GM18861 (cell line): ENCODE results near the gene WSB2.
"Not testable (repeated sequence)": the region's sequence is repeated elsewhere in the genome, so short reads cannot be mapped to it uniquely, and the experiment has no call there.

ENCODE experiments used
- ATAC-seq: cut with Tn5 transposase; IDR thresholded peaks from one replicate; pipeline ENCODE4 v1.9.1; 2021; ENCODE audit not compliant: unreplicated experiment

WSB2 gene

DNA sequence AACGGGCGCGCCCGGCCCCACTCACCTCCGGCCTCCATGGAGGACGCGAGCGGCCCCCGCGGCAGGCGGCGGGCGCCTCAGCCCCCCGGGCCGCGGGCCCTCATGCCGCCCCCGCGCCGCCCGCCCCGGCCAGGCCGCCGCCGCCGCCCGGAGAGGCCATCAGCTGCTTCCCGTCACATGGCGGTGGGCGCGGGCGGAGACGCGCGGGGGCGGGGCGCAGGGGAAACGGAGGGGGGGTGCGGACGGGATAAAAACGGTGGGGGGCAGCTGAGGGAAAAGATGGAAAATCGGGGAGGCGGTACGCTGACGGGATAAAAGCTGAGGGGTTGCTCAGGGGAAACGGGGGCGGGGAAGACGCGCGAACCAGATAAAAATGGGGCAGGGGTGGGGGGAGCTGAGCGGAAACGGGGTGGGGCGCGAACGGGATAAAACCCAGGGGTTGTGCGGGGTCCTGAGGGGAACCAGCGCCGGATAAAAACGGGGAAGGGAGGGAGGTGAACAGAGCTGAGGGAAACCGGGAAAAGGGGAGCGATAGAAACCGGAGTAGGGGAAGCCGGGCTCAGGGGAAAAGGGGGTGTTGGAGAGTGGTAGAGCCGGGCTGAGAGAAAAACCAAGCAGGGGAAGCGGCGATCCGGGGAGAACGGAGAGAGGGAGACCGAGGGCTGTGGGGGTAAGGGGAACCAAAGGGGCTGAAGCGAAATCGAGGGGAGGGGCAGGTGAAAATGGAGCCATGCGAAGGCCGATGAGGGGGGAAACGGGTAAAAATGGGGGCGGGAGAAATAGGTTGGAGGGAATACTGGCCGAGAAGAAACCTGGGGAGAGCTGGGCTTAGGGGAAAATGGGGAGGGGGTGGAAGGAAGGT is at the start of gene WSB2:
TSS of gene WSB2 (minus strand) at position 169 of the 862 bp plus-strand sequence. CDS start at position 38, 131 bp downstream.
- peak; percentile 22 for ATAC-seq

DNA sequence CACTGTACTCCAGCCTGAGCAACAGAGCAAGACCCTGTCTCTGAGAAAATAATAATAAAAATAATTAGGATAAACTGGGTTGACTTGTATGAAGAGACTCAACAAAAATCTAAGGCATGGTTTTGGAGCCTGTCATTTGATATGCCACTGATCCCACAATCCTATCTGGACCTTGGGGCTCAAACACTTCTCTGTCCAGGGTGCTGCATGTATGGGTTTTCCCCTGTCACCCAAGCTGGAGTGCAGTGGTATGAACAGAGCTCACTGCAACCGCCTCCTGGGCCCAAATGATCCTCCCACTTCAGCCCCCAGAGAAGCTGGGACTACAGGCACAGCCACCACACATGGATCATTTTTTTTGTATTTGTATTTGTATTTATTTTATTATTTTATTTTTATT is 48.1 kb upstream of the WSB2 start:
- ATAC-seq = no peak

DNA sequence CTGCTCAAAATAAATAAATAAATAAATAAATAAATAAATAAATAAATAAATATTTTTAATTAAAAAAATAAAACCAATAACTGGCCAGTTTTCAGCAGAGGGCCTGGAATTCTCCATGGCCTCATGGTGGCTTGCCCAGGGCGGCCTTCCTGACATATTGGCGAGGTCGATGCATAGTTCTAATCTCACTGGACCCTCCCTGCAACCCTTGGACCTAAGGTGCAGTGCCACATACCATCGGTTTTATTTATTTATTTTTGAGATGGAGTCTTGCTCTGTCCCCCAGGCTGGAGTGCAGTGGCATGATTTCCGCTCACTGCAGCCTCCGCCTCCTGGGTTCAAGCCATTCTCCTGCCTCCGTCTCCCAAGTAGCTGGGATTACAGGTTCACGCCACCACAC is 46.7 kb upstream of the WSB2 start:
- no peak for ATAC-seq

DNA sequence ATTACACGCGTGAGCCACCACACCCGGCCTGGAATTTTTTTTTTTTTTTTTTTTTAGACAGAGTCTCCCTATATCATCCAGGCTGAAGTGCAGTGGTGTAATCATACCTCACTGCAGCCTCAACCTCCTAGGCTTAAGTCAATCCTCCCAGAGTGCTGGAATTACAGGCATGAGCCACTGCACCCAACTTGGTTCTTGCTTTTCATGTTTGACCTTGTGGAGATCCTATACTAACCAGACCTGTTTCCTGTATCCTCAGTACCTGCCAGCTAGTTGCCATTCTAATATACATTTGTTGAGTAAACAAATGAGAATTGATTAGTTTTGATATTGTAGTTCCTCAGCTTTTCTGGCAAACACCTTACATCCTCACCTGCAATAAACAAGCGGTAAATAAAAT is 46.0 kb upstream of the WSB2 start:
- no peak for ATAC-seq

DNA sequence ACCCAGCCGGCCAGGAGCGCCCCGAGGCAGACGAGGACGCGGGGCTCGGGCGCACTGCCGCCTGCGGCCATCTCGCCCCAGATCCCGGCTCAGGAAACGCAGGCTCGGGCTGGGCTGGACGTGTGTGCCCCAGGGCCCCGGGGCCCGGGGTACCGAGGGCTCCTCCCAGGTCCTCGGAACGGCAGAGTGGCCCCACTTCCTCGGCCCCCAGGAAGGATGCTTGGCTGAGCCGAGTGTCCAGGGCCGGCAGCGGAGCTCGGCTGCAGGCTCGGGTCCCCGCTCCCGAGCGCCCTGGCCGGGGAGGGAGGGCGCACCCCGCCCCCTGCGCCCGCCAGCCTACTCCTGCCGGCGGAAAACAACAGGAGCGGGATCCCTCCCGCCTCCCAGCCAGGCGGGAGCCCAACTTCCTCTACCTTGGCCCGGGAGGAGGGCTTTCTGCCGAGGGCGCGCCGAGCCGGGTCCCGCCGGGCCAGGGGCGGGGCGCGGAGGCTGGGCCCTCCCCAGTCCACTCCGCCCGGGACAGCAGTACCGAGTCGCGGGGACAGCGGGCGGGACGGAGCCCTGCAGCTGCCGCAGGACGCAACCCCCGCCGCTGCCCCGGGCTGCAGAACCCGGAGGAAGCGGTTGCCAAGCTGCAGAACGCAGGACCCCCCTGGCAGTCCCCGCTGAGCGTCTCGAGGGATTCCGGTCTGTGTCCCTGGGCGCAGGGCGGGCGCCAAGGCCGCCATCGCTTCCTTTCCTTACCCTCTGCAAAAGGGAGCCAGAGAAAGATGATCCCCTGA is 42.8 kb upstream of the WSB2 start, which contains the start of gene VSIG10:
TSS of gene VSIG10 (minus strand) at position 411 of the 782 bp plus-strand sequence. CDS start at position 71, 340 bp downstream.
- no peak for ATAC-seq

DNA sequence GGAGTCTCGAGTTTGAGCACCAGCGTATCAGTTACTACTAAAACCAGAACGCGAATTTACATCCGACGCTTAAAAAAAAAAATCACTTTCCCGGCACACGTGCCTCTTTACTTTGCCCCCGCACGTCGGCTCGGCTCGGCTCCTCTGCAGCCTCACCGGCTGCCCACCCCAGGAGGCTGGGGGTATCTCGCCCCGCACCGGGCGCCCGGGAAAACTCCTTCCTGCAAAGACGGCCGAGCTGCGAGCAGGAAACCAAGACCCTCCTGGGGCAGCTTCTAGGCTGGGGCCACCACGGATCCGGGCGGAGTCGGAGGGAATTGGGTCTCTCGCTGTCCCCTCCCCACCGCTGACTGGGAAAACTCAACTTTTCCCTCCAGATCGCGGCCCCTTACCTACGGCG is 42.2 kb upstream of the WSB2 start:
- no peak for ATAC-seq

DNA sequence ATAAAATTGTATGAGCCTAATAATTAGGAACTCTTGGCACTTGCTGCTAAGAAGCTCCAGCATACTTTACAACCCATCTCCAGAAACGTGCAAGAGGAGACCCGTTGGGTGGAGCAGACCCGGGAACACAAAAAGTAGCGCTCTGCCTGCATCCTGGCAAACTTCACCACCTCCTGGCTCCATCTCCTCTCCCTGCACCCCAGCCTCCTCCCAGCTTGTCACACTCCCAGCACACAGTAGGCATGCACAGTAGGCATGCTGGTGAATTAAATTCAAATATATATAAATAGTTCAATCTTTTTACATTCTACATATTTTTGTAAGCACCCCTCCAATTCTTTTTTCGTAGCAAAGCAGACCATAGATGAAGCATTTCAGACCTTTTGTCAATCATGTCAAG is 41.6 kb upstream of the WSB2 start:
- ATAC-seq = no peak

DNA sequence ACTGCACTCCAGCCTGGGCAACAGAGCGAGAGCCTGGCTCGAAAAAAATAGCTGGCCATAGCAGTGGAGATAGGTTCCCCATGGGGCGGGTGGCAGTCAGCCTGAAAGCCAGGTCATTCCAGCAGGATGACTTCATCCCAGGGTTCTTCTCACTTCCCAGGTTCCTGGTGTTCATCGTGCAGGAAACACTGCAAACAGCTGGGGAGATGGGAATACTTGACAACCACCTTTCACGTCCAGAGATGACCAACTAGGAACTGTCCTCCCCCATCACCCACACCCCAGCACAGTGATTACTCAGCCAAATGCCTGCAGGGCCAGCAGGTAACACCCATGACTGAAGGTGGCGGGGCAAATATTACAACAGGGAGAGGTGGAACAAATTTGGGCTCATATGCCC is 41.1 kb upstream of the WSB2 start:
- no peak for ATAC-seq

DNA sequence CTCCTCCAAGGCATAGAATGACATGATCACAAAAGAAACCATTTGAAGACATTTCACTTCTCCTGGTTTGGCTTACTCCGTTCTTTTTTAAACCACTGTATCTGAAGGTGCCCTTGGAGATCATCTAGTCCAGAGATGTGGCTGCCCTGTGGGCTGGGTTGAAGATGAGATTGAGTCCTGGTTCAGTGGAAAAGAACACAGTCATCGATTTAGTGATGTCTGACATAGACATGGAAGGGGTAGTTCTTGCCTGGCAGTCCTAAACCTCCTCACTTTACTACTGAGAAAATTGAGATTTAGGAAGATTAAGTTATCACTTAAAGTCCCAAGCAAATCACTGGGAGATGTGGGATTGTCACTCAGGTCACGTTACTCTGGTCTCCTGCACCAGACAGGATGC is 40.1 kb upstream of the WSB2 start:
- ATAC-seq = no peak

DNA sequence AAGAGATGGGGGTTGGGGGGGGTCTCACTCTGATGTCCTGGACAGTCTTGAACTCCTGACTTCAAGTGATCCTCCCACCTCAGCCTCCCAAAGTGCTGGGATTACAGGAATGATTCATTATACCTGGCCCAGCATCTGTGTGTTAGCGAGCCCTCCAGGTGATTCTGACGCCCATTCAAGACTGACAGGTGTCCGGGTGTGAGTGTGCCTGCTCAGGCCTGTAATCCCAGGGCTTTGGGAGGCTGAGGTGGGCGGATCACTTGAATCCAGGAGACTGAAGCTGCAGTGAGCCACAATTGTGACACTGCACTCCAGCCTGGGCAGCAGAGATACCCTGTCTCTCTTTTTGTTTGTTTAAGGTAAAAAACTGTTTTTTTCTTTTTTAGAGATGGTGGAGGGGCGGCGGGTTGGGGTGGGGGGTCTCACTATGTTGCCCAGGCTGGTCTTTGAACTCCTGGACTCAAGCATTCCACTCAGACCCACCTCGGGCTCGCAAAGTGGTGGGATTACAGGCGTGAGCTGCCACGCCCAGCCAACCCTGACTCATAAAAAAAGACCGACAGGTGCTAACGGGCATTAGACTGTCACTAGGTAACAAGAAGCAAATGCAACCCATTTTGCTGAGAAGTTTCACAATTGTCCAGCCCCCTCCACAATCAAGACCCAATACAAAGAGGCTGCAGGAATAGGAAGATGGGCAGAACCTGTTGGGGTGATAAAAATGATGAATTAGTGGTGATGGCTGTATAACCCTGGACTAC is 38.1 kb upstream of the WSB2 start:
- no peak for ATAC-seq

DNA sequence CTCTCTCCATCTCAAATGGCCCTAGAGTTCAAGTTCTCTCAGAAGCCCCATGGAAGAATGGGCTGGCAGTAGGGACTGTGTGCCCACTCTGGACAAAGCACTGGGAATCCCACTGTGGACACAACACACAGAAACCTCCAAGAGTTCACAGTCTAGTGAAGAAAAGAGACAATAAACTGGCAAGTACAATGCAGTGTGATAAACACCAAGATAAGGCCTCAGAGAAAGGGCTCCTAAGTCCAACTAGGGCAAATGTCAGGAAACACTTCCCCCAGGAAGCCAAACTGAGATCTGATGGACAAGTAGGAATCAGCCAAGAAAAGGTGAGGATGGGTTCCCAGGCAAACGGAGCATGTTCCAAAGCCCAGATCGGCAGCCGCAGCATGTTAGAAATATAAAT is 37.4 kb upstream of the WSB2 start:
- ATAC-seq = no peak

DNA sequence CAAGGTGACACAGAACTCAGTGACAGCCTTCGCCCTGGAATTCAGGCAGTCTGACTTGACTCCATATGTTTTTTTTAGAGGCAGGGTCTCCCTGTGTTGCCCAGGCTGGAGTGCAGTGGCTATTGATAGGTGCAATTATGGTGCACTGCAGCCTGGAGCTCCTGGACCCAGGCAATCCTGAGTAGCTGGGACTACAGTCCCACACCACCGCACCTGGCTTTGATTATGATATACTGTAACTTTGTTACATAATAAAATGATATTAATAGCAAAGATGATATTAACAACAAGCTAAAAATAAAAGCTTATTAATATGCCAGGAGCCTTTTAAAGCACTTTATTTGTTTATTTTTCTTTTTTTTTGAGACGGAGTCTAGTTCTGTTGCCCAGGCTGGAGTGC is 33.1 kb upstream of the WSB2 start:
- no peak for ATAC-seq

DNA sequence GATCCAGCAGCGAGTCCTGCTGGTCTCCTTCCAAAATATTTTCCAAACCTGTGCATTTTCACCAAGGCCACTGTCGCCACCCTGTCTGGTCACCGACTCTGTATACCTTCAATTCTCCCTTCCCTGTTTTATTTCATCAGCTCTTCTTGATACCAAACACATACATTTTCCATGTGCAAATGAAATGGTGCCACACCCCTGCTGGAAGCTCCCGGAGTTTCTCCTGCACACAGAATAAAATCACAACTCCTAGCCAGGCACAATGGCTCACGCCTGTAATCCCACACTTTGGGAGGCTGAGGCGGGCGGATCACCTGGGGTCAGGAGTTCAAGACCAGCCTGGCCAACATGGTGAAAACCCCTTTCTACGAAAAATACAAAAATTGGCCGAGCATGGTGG is 28.8 kb upstream of the WSB2 start:
- no peak for ATAC-seq

DNA sequence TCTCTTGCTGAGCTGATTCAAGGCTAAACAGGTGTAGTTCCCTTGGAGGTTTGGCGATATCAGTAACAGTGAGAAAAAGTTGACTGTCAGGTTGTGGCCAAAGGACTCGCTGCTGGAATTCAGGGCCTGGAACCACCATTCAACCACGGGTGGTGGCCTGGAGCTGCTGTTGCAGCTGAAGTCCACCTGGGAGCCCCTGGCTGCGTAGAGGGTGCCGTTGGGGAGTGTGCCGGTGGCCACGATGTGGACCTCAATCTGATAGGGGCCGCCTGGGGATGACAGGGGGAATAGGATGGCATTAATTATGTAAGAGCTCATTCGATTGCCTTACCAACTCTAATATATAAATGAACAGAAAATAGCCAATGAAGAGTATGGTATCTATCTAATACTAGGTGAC is 21.2 kb upstream of the WSB2 start:
- no peak for ATAC-seq

DNA sequence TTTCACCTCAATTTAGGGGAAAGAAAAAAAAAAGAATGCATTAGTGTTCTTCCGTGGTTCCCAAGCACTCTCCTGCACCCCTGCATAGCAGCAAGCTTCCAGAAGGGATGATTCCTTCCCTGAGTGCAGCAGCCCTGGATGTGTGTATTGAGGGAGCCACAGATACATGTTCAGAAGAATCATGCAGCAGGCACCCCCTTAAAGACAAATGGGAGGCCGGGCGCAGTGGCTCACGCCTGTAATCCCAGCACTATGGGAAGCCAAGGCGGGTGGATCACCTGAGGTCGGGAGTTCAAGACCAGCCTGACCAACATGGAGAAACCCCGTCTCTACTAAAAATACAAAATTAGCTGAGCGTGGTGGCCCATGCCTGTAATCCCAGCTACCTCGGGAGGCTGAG is 20.5 kb upstream of the WSB2 start:
- not testable (repeated sequence) for ATAC-seq

DNA sequence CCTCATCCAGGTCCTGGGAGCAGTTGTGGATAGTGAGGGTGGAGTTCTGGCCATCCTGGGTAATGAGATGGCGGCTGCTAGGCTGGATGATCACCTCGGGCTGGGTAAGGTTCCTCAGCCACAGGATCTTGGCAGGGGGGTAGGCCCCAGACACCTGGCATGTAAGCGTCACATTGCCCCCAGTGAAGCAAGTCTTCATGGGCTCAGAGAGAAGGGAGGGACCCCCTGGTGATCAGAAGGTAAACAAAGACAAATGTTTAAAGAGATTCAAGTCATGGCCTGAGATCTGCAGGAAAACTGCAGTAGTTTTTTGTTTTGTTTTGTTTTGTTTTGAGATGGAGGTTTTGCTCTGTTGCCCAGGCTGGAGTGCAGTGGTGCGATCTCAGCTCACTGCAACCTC is 12.8 kb upstream of the WSB2 start:
- ATAC-seq = no peak

DNA sequence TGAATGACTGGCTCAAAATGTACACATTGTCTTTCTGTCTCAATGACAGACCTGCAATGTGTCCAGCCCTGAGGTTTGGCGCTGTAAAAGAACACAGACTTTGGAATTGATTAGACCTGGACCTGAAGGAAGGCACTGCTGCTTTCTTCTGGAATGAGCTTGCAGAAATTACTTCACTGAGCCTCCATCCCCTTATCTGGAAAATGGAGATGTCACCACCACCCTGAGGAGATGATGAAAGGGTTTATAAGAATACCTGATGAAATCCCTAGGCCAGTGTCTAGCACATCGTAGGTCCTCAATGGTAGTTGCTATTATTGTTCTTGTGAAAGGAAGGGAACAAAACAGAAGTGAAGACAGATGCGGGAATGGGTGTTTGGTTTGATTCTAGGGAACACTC is 9.7 kb upstream of the WSB2 start:
- no peak for ATAC-seq

DNA sequence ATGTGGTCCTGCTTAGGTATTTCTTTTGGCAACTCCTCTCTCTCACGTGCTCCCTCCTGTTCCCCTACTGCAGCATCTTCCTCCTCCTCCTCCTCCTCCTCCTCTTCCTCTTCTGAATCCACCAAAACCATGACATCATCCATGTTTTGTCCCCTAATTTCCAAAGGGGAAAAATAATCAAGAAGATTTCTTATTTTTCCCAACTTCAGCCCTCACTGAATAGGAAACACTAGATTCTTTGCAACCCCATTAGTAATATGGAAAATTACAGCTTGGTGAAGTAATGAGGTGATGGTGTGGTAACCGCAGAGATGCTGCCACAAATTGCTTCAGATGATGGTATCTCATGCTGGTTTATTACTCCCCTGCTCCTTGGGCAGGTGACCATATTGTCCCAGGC is 7.5 kb upstream of the WSB2 start:
- no peak for ATAC-seq

DNA sequence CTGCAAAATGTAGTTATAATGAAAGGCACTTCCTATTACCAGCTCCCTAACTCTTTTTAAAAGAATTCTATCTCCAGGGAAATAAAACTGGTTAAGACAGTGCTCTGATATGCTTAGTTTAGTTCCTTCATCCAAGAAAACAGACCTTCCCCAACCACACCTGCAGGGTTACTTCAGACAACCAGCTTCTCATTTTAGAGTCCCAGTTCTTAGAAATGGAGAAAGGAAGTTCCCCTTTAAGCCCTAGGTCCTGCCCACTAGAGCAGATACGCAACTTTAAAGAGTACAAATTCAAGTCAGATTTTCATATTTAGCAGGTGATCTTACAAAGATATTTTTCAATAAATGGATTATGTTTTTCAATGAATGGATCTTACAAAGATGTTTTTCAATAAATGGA is 4.4 kb upstream of the WSB2 start:
- no peak for ATAC-seq

DNA sequence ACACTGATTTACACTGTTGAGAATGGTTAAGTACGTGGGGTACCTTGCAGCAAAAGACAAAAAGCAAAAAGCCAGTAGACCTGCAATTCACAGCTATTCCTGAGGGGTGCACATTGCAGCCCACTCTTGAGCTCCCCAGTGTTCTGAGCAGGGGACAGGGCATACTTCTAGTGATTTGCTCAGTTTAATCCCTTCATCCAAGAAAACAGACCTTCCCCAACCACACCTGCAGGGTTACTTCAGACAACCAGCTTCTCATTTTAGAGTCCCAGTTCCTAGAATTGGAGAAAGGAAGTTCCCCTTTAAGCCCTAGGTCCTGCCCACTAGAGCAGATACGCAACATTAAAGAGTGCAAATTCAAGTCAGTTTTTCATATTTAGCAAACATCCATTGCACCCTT is 3.6 kb upstream of the WSB2 start:
- ATAC-seq = no peak

DNA sequence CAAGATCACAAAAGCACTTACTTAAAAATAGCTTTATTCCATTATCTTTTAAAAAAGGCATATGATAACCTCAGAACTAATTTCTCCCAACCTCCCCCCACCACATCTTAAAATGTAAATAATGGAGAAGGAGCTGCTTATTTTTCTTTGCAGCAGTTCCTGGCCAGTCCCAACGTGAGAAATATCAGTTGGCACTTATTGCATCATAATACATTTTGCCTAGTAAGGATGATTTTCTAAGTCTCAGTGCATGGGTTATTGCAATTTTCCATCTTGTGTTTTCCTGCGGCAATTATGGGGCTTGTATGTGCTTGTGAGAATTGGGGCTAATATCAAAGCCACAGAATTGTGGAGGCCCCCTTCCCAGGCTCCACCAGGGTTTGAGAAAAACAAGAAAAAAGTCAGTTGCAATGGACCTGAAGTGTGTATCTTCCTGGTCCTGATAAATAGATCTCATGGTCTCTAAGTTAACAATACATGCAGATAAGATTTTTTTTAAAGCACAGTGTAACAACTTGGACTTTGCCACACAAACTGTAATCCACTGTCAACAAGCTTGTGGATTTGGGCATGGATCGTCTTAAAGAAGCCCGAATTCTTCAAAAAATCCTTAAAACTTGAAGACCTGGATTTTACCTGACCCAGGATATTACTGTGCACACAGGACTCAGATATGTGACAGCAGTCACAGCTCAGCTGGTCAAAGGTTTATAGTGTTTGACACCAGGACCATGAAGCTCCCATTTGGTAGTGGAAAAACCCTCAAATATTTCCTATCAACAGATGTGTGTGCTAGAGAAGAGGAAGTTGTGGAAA is 2.8 kb upstream of the WSB2 start:
- ATAC-seq = no peak
